NK-92 (cell line): ENCODE measurements around the gene FOXA3.

Experiments
- DNase-seq: peaks from one replicate; lab custom pipeline; 2025; ENCODE audit not compliant: unreplicated experiment; lab: John Stamatoyannopoulos, UW

The FOXA3 gene

DNA sequence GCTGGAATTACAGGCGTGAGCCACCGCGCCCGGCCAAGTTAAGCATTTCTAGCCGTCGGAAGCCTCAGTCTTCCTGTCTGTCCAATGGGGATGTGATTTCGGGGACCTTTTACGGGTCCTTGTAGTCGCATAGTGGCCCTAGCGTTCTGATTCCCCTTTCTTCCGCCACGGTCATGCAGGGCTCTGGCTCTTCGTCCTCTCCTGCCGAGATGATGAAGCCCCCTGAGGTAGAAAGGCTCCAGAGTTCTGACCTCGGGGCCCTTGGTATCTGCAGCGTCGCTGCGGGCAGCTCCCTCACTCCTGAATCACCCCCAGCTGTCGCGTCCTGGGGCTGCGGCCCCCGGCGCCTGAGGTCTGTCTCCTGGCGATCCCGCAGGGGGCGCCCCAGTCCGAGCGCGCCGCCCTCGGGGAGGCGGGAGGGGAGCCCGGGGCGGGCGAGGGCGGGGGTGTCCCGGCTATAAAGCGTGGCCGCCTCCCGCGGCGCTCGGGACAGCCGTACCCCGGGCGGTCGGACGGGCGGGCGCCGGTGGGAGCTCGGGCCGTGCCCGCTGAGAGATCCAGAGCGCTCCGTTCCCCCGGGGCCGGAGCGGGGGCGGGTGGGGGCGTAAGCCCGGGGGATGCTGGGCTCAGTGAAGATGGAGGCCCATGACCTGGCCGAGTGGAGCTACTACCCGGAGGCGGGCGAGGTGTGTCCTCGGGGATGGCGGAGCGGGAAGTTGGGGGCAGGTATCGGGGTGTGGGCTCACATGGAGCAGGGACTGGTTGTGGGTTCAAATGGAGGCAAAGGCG lies at the start of gene FOXA3:
FOXA3 (plus strand) TSS at position 487 of the 789 bp plus-strand sequence; CDS start at position 618, 131 bp downstream.
- DNase-seq, result no peak

GRCh38 chr19:45814851-45815480 lies 49.2 kb upstream of the FOXA3 start, which contains the start of gene RSPH6A:
RSPH6A (minus strand) TSS chr19:45815308; CDS start chr19:45815176, 132 bp downstream.
- no peak for DNase-seq

DNA sequence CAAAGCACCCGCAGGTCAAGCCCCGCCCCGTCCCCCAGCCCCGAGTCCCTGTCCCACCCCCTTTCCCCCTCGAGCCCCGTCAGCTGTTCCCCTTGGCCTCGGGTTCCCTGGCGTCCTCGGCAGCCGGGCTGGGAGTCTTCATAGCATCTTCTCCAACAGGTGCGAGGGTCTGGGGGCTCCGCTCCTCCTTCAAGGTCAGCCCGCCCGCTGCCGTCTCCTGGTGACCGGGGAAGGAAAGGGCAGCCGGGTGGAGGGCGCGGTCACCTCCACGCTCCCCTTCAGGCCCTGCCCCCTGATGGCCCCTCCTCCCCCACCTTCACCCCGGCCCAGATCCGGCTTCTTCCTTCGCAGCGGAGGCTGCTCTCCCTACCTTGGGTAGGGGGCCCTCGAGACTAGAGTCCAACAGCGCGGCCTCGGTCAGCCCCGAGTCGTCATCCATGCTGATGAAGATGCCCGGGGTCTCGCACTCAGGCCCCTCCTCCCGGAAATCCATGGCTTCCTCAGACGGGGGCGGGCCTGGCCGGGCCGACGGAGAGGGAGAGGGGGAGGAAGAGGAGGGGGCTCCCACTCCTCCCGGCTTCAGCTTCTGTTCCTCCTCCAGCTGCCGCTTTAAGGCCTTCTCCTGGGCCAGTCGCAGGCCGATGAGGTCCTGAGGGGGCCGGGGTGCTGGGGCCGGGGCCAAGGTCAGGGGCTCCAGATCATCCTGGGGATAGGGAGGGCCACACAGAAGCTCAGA lies 48.5 kb upstream of the FOXA3 start:
- no peak for DNase-seq

GRCh38 chr19:45816236-45817009 lies 47.7 kb upstream of the FOXA3 start:
- no peak for DNase-seq

GRCh38 chr19:45817010-45817724 lies 47.0 kb upstream of the FOXA3 start:
- DNase-seq, result peak; percentile 84

DNA sequence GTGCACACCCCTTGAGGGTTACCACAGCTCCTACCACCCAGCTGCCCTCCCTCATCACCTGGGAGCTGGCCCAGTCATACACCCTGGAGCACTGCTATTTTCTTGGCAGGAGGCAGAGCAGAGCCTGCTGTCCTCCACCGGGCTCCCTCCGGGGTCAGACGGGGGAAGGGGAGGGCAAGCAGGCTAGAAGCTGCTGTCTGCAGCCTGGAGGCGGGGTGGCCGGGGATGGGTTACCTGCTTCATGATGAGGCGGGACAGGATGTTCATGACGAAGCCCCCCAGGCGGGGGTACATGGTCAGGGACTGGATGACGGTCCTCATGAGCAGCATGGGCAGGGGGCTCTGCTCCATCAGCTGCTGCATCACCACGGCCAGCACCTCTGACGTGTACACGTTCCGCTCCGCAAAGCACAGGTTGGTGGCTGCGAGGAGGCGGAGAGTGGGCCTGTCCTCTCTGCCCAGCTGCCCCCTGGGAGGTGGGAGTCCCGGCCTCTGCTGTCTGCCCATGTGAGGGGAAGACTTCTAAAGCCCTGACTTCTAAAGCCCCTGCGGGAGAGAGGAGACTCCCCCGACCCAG lies 46.3 kb upstream of the FOXA3 start:
- no peak for DNase-seq

- DNase-seq, result no peak
Observed at GRCh38 chr19:45819769-45820168, 44.4 kb upstream of the FOXA3 start.

GRCh38 chr19:45820413-45821102 lies 43.6 kb upstream of the FOXA3 start:
- DNase-seq, result no peak

GRCh38 chr19:45821103-45821521 lies 43.0 kb upstream of the FOXA3 start:
- DNase-seq, result no peak

GRCh38 chr19:45821570-45821969 lies 42.6 kb upstream of the FOXA3 start:
- no peak for DNase-seq

GRCh38 chr19:45822716-45823115 lies 41.4 kb upstream of the FOXA3 start:
- no peak for DNase-seq

- DNase-seq, result no peak
Observed at GRCh38 chr19:45823182-45823581, 40.9 kb upstream of the FOXA3 start.

DNA sequence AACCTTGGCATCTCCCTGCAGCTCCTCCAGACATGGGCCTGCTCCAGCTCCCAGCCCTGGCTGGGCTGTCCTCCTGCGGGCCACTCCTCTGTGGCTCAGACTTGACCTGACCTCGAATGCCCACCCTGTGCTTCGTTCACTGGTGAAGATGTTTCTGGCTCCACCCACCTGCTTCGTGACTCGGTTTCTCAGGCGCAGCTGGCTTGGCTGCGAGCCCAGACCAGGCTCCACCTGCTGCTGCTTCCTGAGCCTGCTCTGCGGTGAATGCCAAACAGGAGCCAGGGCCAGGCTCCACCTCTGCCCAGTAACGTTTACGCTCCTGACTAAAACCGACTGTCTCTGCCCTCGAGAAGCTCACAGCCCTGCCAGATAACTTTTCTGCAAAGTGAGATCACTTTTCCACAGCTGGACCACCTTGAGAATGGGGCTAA lies 40.1 kb upstream of the FOXA3 start:
- DNase-seq, result no peak

DNA sequence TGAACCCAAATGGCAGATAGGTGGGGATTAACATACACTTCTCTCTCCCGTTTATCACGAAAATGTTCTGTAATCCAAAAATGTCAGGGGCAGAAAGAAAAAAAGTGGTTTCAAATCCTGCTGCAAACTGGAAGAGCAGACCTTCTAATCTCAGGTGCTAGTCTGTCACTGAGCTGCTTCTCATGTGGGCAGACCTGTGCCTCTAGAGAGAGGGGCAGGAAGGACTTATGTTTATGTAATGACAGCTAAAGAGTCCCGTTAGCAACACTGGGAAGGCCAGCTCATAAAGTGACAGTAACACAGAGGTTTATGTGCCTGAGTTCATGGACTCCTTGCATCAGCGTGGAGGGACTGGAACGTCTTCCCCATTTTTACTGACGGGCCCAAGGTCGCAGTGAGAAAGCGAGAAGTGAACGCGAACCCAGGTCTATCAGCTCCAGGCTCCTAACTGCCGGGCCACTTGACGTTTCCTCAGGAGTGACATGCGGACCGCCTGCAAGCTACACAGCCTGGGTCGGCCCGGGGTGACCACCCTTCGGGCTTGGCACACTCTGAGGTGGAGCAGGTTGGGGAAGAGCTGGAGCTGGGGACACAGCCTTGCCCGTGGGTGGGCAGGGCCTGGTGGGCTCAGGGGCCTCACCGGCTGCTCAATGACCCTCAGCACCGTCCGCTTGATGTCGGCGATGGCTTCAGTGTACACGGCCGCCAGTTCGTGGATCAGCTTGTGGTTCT lies 39.4 kb upstream of the FOXA3 start:
- no peak for DNase-seq

- DNase-seq, result no peak
Observed at GRCh38 chr19:45825263-45825605, 38.9 kb upstream of the FOXA3 start.

DNA sequence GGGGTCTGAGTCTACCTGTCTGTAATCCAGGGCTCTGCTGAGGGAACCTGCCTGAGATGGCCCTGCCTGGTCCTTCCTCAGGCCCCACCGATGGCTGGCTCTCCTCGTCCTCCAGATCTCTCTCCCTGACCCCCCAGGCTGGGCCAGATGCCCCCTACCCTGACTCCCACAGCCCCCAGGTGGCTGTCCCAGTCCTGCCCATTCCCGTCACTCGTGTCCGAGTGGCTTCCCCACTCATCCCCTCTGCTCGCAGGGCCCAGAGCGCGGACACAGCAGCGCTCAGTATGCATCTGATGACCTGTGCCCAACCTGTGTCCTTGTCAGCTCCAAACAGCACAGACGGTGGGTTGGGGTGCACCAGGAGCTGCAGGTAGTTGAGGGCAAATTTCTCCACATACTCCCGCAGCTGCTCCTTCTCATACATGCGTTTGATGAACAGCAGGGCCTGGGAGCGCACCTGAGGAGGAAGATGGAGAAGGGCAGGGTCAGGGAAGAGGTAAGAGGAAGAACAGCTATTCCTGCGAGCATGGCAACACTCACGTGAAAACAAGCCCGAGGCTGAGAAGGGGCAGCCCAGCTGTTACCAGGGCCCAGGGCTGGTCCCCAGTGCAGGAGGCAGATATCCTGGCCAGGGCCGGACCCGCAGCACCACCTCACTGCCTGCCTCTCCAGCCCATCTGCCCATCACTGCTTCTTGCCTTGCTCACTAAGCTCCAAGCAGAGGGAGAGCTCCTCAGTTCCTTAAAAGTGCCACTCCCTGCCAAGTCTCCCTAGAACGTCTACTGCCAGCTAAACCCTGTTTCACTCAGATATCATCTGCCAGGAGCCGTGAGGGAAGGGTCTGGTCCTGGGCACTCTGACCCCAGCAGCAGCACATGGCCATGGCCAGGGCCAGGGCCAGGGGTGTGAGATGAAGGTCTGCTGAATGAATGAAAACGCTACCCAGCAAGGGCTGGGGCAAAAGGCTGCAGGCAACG lies 37.9 kb upstream of the FOXA3 start:
- no peak for DNase-seq

GRCh38 chr19:45826934-45827333 lies 37.2 kb upstream of the FOXA3 start:
- DNase-seq, result no peak
